Measurements from ENCODE around the gene SUCLG2. TPM values are rescaled to one million over a fixed set of nuclear protein-coding genes. Genes with fewer than 3 reads are reported as not detected.

The SUCLG2 gene
- total RNA-seq, 1 experiment from 2014 or later: 22.3 TPM

DNA sequence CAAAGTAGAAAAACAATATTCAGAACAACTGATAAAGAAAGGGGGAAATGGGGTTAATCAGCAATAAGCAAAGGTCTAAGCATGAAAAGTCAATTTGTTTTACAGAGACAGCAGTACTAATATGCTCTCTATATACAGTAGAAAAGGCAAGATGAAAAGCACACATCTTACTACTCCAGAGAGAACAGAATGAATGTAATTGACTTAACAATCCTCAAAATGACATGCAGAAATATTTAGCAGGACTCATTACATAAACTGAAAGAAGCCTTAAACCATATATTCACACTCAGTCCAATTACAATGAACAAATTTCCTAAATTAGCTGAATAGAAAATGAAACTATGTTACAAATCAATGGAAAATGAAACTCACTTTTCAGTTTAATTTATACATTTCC is 319.8 kb downstream of the SUCLG2 start:
- no peaks in the 10 kb centered on the region for H3K27me3 ChIP-seq (ENCODE audit: low read length)
- intact Hi-C loops (cut with micrococcal nuclease): no loop called here
- H3F3A ChIP-seq (ENCODE audit: low read length, unreplicated experiment): no peaks in the 10 kb centered on the region
- ChIA-PET POLR2A (ENCODE audit: unreplicated experiment) (no interaction called here), CTCF (no interaction called here)
- H3K79me2 ChIP-seq (ENCODE audit: low read length): no peaks in the 10 kb centered on the region
- no peak overlapping the region for H3K4me3 ChIP-seq (ENCODE audit: low read length)
- no peaks in the 10 kb centered on the region for H3K9me3 ChIP-seq (ENCODE audit: low read length)
- DNase-seq: no peak
- no peaks in the 10 kb centered on the region for H3K9me2 ChIP-seq (replicated peaks; ENCODE audit: low read length)
- H2AFZ ChIP-seq (ENCODE audit: low read length): no peak overlapping the region
- no peak overlapping the region for H3K9ac ChIP-seq (ENCODE audit: low read length)
- H4K20me1 ChIP-seq (ENCODE audit: low read length): no peaks in the 10 kb centered on the region
- H3K4me2 ChIP-seq (ENCODE audit: low read length): no peak overlapping the region
- H3K4me1 ChIP-seq (ENCODE audit: insufficient read depth, low read length): no peaks in the 10 kb centered on the region
- no peak overlapping the region for H3K27ac ChIP-seq (ENCODE audit: low read length)
- BruUV-seq (replicated peaks): no TSS peak
- TF ChIP-seq EZH2 (IDR thresholded peaks at IDR 0.05; ENCODE audit: low read length, unreplicated experiment) (no peak), EZH2phosphoT487 (IDR thresholded peaks at IDR 0.05; ENCODE audit: borderline replicate concordance, low read length) (no peak)
- TF ChIP-seq, protein P1, sequence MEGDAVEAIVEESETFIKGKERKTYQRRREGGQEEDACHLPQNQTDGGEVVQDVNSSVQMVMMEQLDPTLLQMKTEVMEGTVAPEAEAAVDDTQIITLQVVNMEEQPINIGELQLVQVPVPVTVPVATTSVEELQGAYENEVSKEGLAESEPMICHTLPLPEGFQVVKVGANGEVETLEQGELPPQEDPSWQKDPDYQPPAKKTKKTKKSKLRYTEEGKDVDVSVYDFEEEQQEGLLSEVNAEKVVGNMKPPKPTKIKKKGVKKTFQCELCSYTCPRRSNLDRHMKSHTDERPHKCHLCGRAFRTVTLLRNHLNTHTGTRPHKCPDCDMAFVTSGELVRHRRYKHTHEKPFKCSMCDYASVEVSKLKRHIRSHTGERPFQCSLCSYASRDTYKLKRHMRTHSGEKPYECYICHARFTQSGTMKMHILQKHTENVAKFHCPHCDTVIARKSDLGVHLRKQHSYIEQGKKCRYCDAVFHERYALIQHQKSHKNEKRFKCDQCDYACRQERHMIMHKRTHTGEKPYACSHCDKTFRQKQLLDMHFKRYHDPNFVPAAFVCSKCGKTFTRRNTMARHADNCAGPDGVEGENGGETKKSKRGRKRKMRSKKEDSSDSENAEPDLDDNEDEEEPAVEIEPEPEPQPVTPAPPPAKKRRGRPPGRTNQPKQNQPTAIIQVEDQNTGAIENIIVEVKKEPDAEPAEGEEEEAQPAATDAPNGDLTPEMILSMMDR (conservative IDR thresholded peaks at IDR 0.05; ENCODE audit: low read depth, low read length): no peak
- H3K36me3 ChIP-seq (ENCODE audit: low read depth, low read length): no peaks in the 10 kb centered on the region
- no peak for ATAC-seq

DNA sequence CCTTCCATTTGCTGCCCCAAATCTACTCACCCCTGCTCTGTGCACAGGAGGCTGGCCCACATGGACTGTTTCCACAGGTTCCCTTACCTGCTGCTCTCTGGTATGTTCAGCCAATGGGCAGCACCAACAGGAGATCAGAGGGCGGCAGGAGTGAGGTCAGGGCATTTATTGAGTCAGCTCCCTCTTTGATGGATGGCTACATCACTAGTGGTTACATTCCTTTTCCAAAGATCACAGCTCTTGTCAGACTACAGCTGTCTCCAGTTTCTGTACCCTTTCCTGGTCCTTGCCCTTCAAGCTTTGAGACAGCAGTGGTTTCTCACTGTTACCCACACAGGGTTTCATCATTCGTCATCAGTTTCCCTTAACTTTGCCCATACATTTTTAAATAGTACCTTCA is 325.1 kb downstream of the SUCLG2 start:
- no peak overlapping the region for H3K4me2 ChIP-seq (ENCODE audit: low read length)
- no peaks in the 10 kb centered on the region for H3K36me3 ChIP-seq (ENCODE audit: low read depth, low read length)
- no peaks in the 10 kb centered on the region for H3K9me3 ChIP-seq (ENCODE audit: low read length)
- intact Hi-C loops (cut with micrococcal nuclease): no loop called here
- no peaks in the 10 kb centered on the region for H3K4me1 ChIP-seq (ENCODE audit: insufficient read depth, low read length)
- no peak for ATAC-seq
- no TSS peak for BruUV-seq (replicated peaks)
- H3K9me2 ChIP-seq (replicated peaks; ENCODE audit: low read length): no peaks in the 10 kb centered on the region
- H3K4me3 ChIP-seq (ENCODE audit: low read length): no peak overlapping the region
- ChIA-PET CTCF (no interaction called here), POLR2A (ENCODE audit: unreplicated experiment) (no interaction called here)
- H3K79me2 ChIP-seq (ENCODE audit: low read length): no peaks in the 10 kb centered on the region
- H3K9ac ChIP-seq (ENCODE audit: low read length): no peak overlapping the region
- no peak for DNase-seq
- H4K20me1 ChIP-seq (ENCODE audit: low read length): no peaks in the 10 kb centered on the region
- TF ChIP-seq EZH2 (IDR thresholded peaks at IDR 0.05; ENCODE audit: low read length, unreplicated experiment) (no peak), EZH2phosphoT487 (IDR thresholded peaks at IDR 0.05; ENCODE audit: borderline replicate concordance, low read length) (no peak)
- TF ChIP-seq, protein P1 (conservative IDR thresholded peaks at IDR 0.05; ENCODE audit: low read depth, low read length): no peak
- H3K27me3 ChIP-seq (ENCODE audit: low read length): no peaks in the 10 kb centered on the region
- H3F3A ChIP-seq (ENCODE audit: low read length, unreplicated experiment): no peaks in the 10 kb centered on the region
- H2AFZ ChIP-seq (ENCODE audit: low read length): no peak overlapping the region
- no peak overlapping the region for H3K27ac ChIP-seq (ENCODE audit: low read length)

DNA sequence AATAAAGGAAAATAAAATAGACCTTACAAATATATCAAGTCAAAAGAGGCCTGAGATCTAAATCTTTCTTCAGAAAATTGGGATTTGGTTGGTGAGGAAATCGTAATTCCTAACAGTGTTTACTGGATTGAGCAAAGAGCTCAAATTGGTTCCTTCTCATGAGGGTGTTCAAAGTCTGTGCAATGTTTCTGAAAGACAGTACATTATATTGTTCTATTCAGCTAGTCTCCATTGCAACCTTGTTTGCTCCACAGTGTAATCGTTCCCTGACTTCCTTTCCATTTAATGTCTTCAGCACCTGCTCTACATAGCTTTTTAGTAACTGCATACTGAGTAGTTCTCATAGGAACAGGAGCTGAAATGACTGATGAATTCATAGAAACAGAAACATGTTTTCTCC is 326.8 kb downstream of the SUCLG2 start:
- Histone ChIP-seq H3K79me2 (ENCODE audit: low read length) (no peaks in the 10 kb centered on the region), H3K27me3 (ENCODE audit: low read length) (no peaks in the 10 kb centered on the region), H2AFZ (ENCODE audit: low read length) (no peak overlapping the region), H3K36me3 (ENCODE audit: low read depth, low read length) (no peaks in the 10 kb centered on the region), H3K4me3 (ENCODE audit: low read length) (no peak overlapping the region), H4K20me1 (ENCODE audit: low read length) (no peaks in the 10 kb centered on the region), H3K27ac (ENCODE audit: low read length) (no peak overlapping the region), H3K9me2 (replicated peaks; ENCODE audit: low read length) (no peaks in the 10 kb centered on the region), H3K4me1 (ENCODE audit: insufficient read depth, low read length) (no peaks in the 10 kb centered on the region), H3K9ac (ENCODE audit: low read length) (no peak overlapping the region), H3K9me3 (ENCODE audit: low read length) (no peaks in the 10 kb centered on the region), H3F3A (ENCODE audit: low read length, unreplicated experiment) (no peaks in the 10 kb centered on the region), H3K4me2 (ENCODE audit: low read length) (no peak overlapping the region)
- TF ChIP-seq EZH2 (IDR thresholded peaks at IDR 0.05; ENCODE audit: low read length, unreplicated experiment) (no peak), EZH2phosphoT487 (IDR thresholded peaks at IDR 0.05; ENCODE audit: borderline replicate concordance, low read length) (no peak)
- POLR2A ChIA-PET (ENCODE audit: unreplicated experiment): no interaction called here
- BruUV-seq (replicated peaks): no TSS peak
- intact Hi-C loops (cut with micrococcal nuclease): no loop called here
- DNase-seq (no peak), ATAC-seq (no peak)
- CTCF ChIA-PET: no interaction called here
